Renal pelvis (tissue), 4 donors: ENCODE measurements around the gene MYL7. TPM values are rescaled to one million over a fixed set of nuclear protein-coding genes. Genes with fewer than 3 reads are reported as not detected.
"Not testable (repeated sequence)": the region's sequence is repeated elsewhere in the genome, so short reads cannot be mapped to it uniquely, and the experiment has no call there.

Experiments used
- DNase-seq: peaks from one replicate; pipeline ENCODE4 v3.0.0-alpha.2; 2013
- polyA plus RNA-seq, 3 donors: library from polyadenylated mRNA; unstranded; fragments of 120-200 nt; gene quantifications; one replicate each; pipeline ENCODE4 v1.2.1, GENCODE V29; 2013; ENCODE audit not compliant: insufficient read length in 3 of 3

MYL7 gene
- polyA plus RNA-seq, 3 donors: 0.64 to 1.1 (median 0.68) TPM

DNA sequence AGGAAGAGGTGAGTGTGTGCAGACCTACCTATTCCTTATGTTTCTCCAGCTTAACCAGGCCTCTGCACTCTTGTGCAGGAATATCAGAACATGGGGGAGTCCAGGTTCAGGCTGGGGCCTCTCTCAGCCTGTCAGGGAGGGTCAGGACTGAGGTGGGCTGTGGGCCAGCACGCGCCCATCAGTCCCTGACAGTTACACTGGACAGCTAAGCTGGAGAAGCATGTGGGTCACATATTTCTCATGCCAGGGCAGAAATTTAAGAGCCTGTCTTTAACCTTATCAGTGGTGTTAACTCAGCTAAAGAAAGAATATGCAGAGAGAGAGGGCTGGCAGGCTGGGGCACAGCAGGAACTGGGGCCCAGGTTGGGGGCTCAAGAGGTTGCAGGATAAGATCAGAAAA lies 9.1 kb downstream of the MYL7 start:
- peak; percentile 41 for DNase-seq

DNA sequence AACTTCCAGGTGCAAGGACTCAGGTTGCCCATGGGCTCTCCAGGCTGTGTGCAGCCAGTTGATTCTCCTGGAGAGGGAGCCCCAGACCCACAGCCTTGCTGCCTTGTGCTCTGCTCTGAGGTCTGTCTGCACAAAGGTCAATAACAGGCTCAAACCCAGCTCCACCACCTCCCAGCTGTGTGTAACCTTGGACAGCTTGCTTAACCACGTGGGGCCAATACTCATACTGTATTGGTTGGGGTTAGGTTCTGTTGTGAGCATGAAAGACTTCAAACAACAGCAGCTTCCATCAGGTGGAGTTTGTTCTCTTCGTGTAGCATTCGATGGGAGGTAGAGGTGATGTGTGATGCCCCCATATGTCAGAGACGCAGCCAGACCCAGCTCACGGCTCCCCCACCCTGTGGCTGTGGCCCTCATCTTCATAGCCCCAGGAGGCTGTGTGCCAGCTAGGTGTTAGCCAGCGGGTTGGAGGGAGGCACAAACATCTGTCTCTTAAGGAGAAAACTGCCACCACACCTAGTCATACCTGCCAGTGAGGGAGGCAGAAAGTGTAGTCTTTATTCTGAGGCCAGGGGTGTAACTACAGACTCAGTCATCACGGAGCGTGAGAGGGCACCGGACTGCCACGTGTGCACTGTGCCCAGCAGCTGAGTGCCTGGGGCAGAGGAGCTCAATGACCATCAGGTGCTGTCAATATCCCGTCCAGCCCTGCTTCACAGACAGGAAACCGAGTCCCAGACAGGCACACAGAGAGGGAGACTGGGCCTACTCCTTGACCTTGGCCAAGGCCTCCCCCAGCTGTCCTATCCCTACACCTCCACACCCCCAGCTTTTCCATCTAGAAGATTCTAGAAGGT lies 9.7 kb downstream of the MYL7 start:
- DNase-seq: no peak

DNA sequence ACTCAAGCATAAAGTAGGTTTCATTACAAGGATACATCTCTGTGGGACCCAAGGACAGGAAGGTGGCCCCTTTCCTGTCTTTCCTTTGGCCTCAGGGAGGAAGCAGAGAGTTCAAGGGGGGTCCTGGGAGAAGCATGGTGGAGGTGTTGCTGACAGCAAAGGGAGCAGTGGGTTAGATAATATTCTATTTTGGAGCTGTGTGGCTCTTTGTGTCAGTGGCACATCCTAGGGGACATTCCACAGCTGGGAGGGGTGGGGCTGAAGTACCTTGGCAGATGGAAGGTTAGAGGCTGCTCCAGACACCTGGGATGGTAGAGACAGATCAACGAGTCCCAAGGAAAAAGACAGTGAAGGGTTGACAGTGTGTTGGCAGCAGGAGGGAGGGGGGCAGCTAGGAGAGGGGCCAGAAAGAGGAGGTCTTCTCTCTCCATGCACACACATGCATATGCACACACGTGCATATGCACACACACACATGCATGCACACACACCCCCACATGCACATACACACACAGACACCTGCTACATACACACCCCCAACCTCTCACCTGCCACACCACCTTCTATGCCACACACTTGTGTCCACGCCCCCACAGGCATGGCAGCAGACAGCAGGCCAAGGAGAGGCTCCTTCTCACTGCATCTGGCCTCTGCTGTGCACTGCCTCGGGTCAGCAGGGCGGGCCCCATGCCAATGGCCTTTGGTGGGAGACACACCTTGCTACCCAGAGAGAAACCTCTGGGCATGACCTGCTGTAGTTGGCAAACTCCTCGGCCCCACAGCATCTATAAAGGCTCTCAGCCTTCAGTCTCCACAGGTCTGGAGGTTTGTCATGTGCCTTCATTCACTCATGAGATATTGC lies 12.2 kb downstream of the MYL7 start:
- DNase-seq: no peak

DNA sequence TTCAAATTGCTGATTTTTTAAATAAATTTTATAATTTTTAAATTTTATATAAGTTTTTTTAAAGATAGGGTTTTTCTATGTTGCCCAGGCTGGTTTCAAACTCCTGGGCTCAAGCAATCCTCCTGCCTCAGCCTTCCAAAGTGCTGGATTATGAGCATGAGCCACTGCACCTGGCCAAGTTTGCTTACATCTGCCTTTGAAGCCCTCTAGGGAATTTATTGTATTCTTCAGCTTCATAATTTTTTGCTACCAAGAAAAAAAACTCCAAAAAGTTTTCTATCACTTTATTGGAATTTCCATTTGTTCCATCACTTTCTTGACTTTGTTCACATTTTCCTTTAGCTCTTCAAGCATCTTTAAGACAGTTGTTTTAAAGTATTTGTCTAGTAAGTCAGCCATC lies 14.0 kb downstream of the MYL7 start:
- no peak for DNase-seq

DNA sequence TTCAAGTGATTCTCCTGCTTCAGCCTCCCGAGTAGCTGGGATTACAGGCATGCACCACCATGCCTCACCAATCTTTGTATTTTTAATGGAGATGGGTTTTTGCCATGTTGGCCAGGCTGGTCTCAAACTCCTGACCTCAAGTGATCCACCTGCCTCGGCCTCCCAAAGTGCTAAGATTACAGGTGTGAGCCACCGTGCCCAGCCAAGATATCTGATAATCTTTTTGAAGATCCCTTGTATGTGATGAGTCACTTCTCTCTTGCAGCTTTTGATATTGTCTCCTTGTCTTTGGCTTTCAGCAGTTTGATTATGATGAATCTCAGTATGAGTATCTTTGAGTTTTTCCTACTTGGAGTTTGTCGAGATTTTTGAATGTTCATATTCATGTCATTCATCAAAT lies 14.6 kb downstream of the MYL7 start:
- not testable (repeated sequence) for DNase-seq

DNA sequence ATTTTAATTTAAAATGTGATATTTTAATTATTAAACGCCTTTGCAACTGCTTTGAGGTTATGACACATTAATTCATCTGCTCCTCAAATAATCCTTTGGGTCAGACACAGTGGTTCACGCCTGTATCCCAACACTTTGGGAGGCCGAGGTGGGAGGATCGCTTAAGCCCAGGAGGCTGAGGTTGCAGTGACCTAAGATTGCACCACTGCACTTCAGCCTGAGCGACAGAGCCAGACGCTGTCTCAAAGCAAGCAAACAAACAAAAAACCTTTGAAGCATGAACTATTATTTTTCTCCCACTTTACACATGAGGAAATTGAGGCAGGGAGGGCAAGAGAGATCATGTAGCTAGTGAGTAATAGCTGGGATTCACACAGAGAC lies 16.3 kb downstream of the MYL7 start:
- DNase-seq: no peak

DNA sequence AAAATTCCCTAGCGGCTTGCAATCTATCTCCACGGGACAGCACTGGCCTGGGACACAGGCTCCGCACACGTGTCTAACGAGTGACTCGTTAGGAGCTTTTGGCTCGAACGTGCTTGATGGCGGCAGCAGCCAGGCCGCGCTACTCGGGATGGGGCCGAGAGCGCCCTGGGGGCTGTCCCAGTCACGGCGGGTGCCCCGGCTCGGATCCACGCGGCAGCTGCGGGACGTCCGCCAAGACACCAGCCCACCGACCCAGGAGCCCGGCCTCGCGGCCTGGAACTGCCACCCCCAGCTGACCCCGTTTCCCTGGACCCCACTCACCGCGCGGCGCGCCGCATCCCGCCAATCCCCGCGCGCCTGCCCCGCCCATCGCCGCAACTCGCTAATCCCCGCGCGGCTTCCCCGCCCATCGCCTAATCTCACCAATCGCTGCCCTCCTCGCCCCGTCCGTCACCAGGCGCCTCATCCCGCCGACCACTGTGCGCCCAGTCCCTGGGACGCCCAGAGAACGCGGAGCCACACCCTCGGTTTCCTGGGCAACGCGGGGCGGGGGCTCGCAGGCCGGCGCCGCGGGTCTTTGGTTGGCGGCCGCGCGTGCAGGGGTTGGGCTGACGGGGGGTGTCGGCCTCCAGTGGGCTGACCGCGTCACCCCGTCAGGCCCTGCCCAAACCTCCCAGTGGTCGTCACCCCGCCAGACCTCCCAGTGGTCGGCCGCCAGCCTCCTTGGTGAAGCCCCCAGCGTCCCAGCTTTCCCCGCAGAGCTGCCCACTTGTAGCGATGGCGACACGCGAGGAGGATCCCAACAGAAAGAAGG lies 17.7 kb downstream of the MYL7 start, which contains the start of gene POLD2:
Gene POLD2 (minus strand): TSS at position 359 of the 814 bp plus-strand sequence. CDS start 1,495 bp downstream, outside the sequence.
- peak; percentile 98 for DNase-seq

DNA sequence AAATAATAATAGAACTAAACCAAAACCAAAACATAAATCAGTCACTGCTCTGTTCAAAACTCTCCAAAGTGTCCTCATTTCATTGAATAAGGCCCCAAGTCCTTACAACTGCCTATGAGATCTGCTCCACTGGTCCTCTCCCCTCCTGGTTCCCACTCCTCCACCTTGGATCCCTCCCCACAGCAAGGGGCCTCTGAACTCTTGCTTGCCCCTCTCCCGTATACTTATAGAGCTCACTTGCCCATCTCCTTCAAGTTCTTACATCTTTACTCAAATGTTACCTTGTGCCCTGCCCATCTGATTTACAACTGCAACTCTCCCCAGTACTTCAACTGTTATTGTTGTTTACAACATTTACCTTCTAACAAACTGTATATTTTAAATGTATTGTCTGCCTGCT lies 18.6 kb downstream of the MYL7 start:
- no peak for DNase-seq

DNA sequence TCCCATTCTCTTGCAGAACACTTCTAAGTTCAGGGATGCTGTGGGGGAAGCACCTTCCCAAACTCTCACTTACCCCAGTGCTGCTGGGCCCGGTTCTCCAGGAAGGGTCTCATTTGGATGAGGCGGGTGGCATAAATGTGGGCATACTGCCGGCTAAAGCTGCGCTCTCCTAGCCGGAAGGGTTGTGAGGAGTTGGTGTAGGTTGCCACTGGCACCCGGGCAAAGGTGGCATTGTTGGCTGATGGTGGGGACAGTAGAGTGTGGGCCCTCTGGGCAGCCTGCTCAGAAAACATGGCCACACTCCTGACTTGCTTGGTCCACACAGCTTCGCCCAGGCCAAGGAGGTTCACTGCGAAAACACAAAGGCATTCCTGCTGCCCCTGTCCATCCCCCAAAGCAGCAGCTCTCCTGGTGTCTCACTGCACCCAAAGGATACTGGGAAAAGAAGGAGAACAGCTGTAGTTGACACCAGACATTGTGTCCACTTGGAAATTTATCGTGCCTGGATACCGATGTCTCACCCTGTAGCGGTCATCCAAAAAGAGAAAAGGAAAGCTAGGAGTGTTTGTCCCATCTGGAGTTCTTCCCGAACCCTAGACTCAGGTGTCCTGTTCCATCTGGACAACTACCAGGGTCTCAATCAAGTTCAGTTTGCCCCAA lies 19.2 kb downstream of the MYL7 start:
- DNase-seq: no peak

DNA sequence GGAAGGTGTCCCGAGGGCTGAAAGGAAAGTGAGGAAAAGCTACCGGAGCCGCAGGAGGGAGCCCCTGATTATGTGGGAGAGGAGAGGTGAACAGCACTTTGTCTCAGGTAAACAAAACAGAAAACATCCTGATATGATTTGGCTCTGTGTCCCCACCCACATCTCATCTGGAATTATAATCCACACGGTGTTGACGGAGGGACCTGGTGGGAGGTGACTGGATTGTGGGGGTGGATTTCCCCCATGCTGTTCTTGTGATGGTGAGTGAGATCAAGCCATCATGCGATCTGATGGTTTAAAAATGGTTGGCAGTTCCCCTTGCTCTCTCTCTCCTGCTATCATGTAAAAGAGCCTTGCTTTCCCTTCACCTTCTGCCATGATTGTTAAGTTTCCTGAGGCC lies 20.7 kb downstream of the MYL7 start:
- DNase-seq: no peak

DNA sequence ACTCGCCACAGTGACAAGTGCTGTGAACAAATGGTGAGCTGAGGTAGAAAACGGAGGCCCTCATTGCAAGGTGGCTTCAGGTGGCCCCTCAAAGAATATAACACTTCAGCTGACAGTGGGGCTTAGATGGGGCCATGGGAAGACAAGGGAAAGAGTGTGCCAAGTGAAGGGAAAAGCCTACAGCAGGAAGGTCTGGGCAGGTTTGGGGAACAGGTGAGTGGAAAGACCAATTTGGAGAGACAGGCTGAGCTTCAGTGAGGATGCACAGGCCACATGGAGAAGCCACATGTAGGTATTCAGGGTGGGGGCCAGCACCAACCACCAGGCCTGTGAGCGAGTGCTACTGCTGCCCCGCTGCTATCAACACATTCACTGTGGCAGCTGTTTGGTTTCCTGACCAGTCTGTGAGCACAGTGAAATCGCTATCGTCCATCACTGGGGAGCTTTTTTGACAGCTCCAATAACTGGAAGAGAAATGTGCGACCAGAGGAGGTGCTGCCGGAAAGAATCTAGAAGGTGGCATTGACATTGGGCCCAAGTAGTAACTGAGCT lies 21.2 kb downstream of the MYL7 start:
- no peak for DNase-seq

DNA sequence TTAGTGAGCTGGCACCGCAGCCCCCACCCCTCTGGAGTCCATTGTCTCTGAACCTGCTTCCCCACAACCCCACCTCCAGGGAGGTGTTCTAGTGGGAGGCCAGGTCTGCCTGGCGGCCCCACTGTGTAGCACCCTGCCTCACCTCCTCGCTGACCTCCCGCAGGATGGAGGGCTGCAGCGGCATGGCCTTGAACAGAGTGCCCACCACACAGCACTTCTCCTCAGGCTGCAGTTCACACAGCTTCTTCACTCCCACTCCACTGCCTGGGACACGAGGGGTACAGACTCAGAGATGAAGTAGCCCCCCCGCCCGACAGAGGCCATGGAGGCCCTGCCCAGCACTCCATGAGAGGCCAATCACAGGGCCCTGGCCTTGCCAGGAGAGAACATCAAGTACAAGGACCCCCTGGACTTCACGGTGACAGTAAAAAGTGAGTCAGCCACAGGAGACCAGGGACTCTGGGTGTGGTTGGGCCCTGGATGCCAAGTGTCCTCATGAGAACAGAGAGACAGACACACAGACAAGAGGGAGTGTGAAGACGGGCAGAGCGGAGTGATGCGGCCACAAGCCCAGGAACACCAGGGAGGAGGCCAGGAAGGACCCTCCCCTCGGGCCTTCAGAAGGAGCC lies 23.2 kb downstream of the MYL7 start:
- DNase-seq: no peak

DNA sequence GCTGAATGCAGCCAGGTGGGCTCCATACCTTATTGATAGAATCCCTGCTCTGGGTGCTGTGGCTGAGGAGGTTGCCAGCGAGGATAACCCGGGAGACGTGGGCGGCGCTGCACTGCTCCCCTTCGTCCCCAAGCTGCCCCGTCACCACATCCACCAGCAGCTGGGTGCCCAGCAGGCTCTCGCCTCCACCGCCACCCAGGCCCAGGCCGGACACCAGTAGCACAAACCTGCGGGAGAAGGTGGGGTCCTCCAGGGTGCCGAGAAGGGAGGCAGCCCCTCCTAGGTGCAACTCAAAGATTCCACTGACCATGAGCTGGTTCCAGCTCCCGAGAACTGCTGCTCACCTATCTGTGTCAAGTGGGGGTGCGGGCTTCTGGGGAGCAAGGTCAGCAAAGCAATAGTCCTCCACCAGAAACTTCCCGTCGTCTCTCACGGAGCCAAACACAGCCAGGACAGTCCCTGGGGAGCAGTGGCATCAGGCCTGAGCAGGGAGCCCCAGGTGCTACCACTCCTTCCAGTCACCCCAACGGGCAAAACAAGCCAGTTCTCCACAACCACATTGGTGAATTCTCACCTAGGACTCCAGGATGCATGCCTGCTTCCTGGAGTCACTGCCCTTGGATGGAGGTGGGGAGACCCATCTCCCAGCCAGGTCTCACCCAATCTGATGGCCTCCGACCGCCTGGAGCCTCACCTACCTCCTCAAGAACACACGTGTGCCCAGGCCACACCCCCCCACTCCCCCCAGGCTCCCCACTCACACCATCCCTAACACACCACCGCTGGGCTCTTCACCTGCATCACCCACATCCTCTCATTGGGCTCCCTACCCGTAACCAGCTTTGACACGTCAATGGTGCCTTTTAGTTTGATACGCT lies 24.1 kb downstream of the MYL7 start:
- DNase-seq: no peak

DNA sequence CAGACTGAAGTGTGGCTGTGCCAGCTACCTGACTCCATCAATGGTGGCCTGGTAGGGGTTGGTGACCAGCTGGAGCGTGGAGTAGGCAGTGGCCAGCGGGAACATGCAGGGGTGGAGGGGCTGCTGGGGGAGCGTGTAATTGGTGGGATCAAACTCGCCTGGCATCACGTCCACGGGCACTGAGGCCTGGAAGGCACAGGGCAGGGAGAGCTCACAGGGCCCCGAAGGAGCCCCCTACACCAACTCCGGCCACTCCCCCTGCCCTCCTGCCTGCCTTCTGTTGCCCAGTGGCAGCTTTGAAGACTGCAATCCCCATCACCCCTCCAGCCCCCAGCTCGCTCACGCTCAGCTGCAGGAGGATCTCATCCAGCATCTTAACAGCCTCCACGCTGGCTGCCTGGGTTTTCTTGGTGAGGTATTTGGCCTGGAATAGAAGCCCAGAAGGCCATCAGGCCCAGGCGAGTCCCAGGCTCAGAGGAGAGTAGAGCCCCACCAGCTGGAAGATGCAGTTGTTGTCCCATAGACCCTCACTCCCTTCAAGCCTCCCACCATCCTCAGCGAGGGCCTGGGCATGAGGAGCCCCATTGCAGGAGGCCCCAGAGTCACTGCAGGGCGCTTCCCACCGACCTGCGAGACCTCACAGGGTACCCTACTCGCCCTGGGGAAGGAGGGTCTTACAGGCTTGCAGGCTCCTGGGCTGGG lies 24.9 kb downstream of the MYL7 start:
- no peak for DNase-seq

DNA sequence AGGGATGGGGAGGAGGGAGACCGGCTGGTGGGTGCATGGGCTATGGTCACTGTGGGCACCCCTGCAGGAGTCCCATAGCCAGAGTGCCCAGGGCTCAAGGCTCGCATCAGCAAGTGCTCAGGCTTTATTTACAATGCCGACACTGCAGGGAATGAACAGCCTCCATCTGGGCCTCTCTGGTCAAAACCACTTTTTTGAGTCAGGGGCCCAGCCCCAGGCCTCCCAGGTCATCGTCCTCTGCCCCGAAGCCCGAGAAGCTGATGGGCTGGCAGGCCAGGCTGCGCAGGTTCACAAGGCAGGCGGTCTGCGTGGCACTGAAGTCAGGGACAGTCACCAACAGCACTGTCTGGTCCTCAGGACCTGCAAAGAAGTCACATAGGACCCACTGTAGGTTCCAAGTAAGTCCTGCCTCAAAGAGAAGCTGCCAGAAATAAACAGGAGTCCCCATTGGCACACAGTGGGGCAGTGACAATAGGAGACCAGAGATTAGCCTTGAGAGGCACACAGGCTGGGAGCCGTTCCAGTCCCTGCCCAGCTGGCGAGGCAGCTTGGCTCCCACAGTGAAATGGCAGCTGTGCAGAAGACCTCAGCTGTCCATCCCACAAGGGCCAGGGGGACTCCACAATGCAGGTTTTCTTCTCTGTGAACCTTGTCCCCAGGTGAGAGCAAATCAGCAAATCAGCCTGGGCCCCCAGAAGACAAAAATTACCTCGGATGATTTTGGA lies 26.4 kb downstream of the MYL7 start:
- no peak for DNase-seq

DNA sequence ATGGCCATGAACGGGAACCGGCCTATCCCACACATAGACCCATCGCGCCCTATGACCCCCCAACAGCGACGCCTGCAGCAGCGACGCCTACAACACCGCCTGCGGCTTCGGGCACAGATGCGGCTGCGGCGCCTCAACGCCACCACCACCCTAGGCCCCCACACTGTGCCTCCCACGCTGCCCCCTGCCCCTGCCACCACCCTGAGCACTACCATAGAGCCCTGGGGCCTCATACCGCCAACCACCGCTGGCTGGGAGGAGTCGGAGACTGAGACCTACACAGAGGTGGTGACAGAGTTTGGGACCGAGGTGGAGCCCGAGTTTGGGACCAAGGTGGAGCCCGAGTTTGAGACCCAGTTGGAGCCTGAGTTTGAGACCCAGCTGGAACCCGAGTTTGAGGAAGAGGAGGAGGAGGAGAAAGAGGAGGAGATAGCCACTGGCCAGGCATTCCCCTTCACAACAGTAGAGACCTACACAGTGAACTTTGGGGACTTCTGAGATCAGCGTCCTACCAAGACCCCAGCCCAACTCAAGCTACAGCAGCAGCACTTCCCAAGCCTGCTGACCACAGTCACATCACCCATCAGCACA lies 27.3 kb downstream of the MYL7 start:
- no peak for DNase-seq

DNA sequence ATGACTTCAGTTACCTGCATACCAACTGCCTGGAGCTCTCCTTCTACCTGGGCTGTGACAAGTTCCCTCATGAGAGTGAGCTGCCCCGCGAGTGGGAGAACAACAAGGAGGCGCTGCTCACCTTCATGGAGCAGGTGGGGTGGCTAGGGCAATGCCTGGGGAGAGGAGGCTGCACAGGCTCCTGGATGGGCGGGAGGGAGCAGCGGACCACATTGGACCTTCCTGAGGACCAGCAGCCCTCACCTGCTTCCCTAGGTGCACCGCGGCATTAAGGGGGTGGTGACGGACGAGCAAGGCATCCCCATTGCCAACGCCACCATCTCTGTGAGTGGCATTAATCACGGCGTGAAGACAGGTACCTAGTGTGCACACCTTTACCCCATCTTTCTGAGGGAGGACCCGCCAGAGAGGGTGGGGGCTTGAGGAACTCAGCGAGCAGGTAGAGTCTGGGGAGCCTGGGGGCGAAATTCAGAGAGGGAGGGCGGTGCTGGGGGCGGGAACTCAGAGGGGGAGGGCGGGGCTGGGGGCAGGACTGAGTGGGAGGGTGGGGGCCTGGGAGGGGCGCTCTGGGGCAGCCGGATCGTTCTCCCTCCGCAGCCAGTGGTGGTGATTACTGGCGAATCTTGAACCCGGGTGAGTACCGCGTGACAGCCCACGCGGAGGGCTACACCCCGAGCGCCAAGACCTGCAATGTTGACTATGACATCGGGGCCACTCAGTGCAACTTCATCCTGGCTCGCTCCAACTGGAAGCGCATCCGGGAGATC lies 28.0 kb downstream of the MYL7 start:
- no peak for DNase-seq
